ENCODE data around the gene SF3A1. TPM values are rescaled to one million over a fixed set of nuclear protein-coding genes. Genes with fewer than 3 reads are reported as not detected.
"Not testable (repeated sequence)": the region's sequence is repeated elsewhere in the genome, so short reads cannot be mapped to it uniquely, and the experiment has no call there.

The SF3A1 gene
- total RNA-seq, 1 experiment from 2014 or later, result 182 TPM

- no peak overlapping the region for H3K4me3 Mint-ChIP-seq (ENCODE audit: unreplicated experiment)
- peaks cover 1% of the 10 kb centered on the region for H3K36me3 ChIP-seq (ENCODE audit: control insufficient read depth, insufficient read depth, low read length)
These were observed 45.5 kb upstream of the SF3A1 start for GRCh38 chr22:30402028-30402765.

GRCh38 chr22:30401024-30401423, 44.3 kb upstream of the SF3A1 start:
- BruUV-seq (replicated peaks); H3K9me3 Mint-ChIP-seq (ENCODE audit: unreplicated experiment); H3K4me3 Mint-ChIP-seq (ENCODE audit: unreplicated experiment); H3K4me1 ChIP-seq; DNase-seq; H3K4me3 ChIP-seq (ENCODE audit: low read depth, low read length); H3K27me3 ChIP-seq (replicated peaks; ENCODE audit: control insufficient read depth, insufficient read depth, low read length); intact Hi-C loops (cut with micrococcal nuclease; ENCODE audit: unreplicated experiment); H3K9me3 ChIP-seq; POLR2A ChIA-PET; CTCF ChIA-PET; H3K27ac Mint-ChIP-seq (ENCODE audit: unreplicated experiment); H3K36me3 ChIP-seq (ENCODE audit: control insufficient read depth, insufficient read depth, low read length); H3K27me3 Mint-ChIP-seq (ENCODE audit: insufficient read depth, unreplicated experiment): not testable (repeated sequence)
- Mint-ChIP-seq H3K36me3 (ENCODE audit: insufficient read depth, unreplicated experiment) (peaks cover 13% of the 10 kb centered on the region), H3K4me1 (ENCODE audit: low read depth, unreplicated experiment) (peaks cover 14% of the 10 kb centered on the region)

More at GRCh38 chr22:30402028-30402765, 45.5 kb upstream of the SF3A1 start:
- intact Hi-C loops (cut with micrococcal nuclease; ENCODE audit: unreplicated experiment), result no loop called here
- DNase-seq, result no peak
- no peak for TF ChIP-seq CTCF (IDR thresholded peaks at IDR 0.05; ENCODE audit: insufficient read depth in 1 of 2, low read depth in 1 of 2, low read length in 1 of 2, severe bottlenecking in 1 of 2, unreplicated experiment in 1 of 2)
- CTCF ChIA-PET, result no interaction called here
- H3K27me3 ChIP-seq (replicated peaks; ENCODE audit: control insufficient read depth, insufficient read depth, low read length), result no peaks in the 10 kb centered on the region
- H3K27me3 Mint-ChIP-seq (ENCODE audit: insufficient read depth, unreplicated experiment), result no peaks in the 10 kb centered on the region
- H3K4me1 Mint-ChIP-seq (ENCODE audit: low read depth, unreplicated experiment), result peaks cover 14% of the 10 kb centered on the region
- H3K9me3 Mint-ChIP-seq (ENCODE audit: unreplicated experiment), result no peaks in the 10 kb centered on the region
- H3K27ac Mint-ChIP-seq (ENCODE audit: unreplicated experiment), result no peak overlapping the region
- H3K4me3 ChIP-seq (ENCODE audit: low read depth, low read length), result no peak overlapping the region
- POLR2A ChIA-PET, result interaction anchor here (0.6 kb wide), 1 partner anchor 30 kb away, joined by 3 read pairs; no protein-coding TSS in a partner anchor
- peaks cover 9% of the 10 kb centered on the region; the same call in 1 of the 2 replicates for H3K4me1 ChIP-seq
- BruUV-seq (replicated peaks), result no TSS peak
- H3K9me3 ChIP-seq, result no peaks in the 10 kb centered on the region
- H3K36me3 Mint-ChIP-seq (ENCODE audit: insufficient read depth, unreplicated experiment), result peaks cover 8% of the 10 kb centered on the region

- POLR2A ChIA-PET, result no interaction called here
These were observed 43.5 kb upstream of the SF3A1 start for GRCh38 chr22:30400159-30400558.

More at GRCh38 chr22:30400159-30400558, 43.5 kb upstream of the SF3A1 start:
- peaks cover 13% of the 10 kb centered on the region for H3K36me3 Mint-ChIP-seq (ENCODE audit: insufficient read depth, unreplicated experiment)
- no peaks in the 10 kb centered on the region for H3K27me3 Mint-ChIP-seq (ENCODE audit: insufficient read depth, unreplicated experiment)
- CTCF ChIA-PET, result interaction anchor here (0.6 kb wide), 1 partner anchor 26 kb away, joined by 4 read pairs; no protein-coding TSS in a partner anchor
- Histone ChIP-seq H3K27me3 (replicated peaks; ENCODE audit: control insufficient read depth, insufficient read depth, low read length) (no peaks in the 10 kb centered on the region), H3K4me3 (ENCODE audit: low read depth, low read length) (no peak overlapping the region), H3K9me3 (no peaks in the 10 kb centered on the region), H3K36me3 (ENCODE audit: control insufficient read depth, insufficient read depth, low read length) (no peaks in the 10 kb centered on the region), H3K4me1 (peaks cover 9% of the 10 kb centered on the region; the same call in 1 of the 2 replicates)
- H3K27ac Mint-ChIP-seq (ENCODE audit: unreplicated experiment), result no peak overlapping the region
- H3K9me3 Mint-ChIP-seq (ENCODE audit: unreplicated experiment), result no peaks in the 10 kb centered on the region
- intact Hi-C loops (cut with micrococcal nuclease; ENCODE audit: unreplicated experiment), result no loop called here
- no peak overlapping the region for H3K4me3 Mint-ChIP-seq (ENCODE audit: unreplicated experiment)
- no peak for DNase-seq
- BruUV-seq (replicated peaks), result no TSS peak
- H3K4me1 Mint-ChIP-seq (ENCODE audit: low read depth, unreplicated experiment), result peaks cover 14% of the 10 kb centered on the region
- no peak for TF ChIP-seq CTCF (IDR thresholded peaks at IDR 0.05; ENCODE audit: insufficient read depth in 1 of 2, low read depth in 1 of 2, low read length in 1 of 2, severe bottlenecking in 1 of 2, unreplicated experiment in 1 of 2)

Measured in Caco-2 (cell line).